Prostate gland (tissue), 2 donors: ENCODE data around the gene RYR2. TPM values are rescaled to one million over a fixed set of nuclear protein-coding genes. Genes with fewer than 3 reads are reported as not detected.

ENCODE experiments used
- DNase-seq: peaks from one replicate; pipeline ENCODE4 v3.0.0-alpha.2; 2019; ENCODE audit warnings: low spot score
- H3K27ac ChIP-seq, 2 donors: fragments of 200-600 bp; sonication (generic); 2 replicates each; pipeline ENCODE4 v1.5.1; 2017 to 2019
- H3K27me3 ChIP-seq: fragments of 200-600 bp; sonication (generic); replicated peaks from 2 replicates; pipeline ENCODE4 v1.5.1; 2019; ENCODE audit not compliant: insufficient read depth
- H3K36me3 ChIP-seq, 2 donors: fragments of 200-600 bp; sonication (generic); 1 replicate in 1 of 2; 2 replicates in 1 of 2; pipeline versions ENCODE4 v1.5.1 to v1.8.1; 2017 to 2019
- H3K4me1 ChIP-seq: fragments of 200-600 bp; sonication (generic); replicated peaks from 2 replicates; pipeline ENCODE4 v1.5.1; 2019
- H3K4me3 ChIP-seq, 2 donors: fragments of 200-600 bp; sonication (generic); 2 replicates each; pipeline ENCODE4 v1.5.1; 2017 to 2019
- H3K9me3 ChIP-seq: fragments of 200-600 bp; sonication (generic); 2 replicates; pipeline ENCODE4 v1.5.1; 2017
- POLR2A ChIP-seq: fragments of 450-650 bp; IDR thresholded peaks from one replicate; pipeline ENCODE4 v1.6.1; 2016; ENCODE audit warnings: antibody characterized with exemption, mild to moderate bottlenecking
- POLR2AphosphoS5 ChIP-seq: sonication (generic); formaldehyde crosslinking; IDR thresholded peaks from one replicate; pipeline ENCODE4 v1.6.1; 2017; ENCODE audit warnings: antibody characterized with exemption
- WGBS: methylation state at CpG from one replicate; pipeline ENCODE4 v1.1.5; 2018; 5-methylcytosine and 5-hydroxymethylcytosine counted together
- intact Hi-C: fragments of 100-400 bp; cut with DNase I; formaldehyde crosslinking; loops from one replicate; pipeline ENCODE4 v1.14.2; 2022
- total RNA-seq, 2 donors: library from RNA; depleted of rRNA; stranded (reverse); fragments of >200 nt; gene quantifications; one replicate each; pipeline ENCODE4 v1.1.0, GENCODE V29; 2016
- TF ChIP-seq, protein P1 (sequence below), 4 experiments: fragments of 200-600 bp in 2 of 4; fragments of 450-650 bp in 2 of 4; sonication (generic) in 2 of 4; IDR thresholded peaks; 1 replicate in 3 of 4; 2 replicates in 1 of 4; pipeline ENCODE4 v1.5.1; 2016 to 2019; ENCODE audit warnings: antibody characterized with exemption in 4 of 4, mild to moderate bottlenecking in 2 of 4, moderate library complexity in 2 of 4

RYR2 gene
- total RNA-seq, 2 donors from 2014 or later: 2.9 to 6.7 TPM

DNA sequence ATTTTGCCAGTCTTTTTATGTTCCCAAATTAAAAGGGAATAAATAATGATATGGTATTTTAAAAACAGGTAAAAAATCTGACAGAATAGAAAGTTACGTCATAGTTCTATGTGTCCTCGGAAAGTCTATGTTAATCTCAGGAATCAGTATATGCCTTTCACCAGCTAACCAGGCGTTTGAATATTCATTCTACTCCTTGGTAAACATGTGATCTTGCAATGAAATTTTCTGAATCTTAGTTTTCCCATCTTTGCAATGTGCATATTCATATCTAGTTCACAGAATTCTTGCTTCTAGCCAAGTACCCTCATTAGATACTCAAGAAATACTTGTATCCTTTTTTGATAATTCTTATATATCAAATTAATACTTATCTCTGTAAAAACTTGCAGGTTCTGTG, 669.3 kb downstream of the RYR2 start:
- Histone ChIP-seq H3K4me1 (no peaks in the 10 kb centered on the region), H3K27ac (no peak overlapping the region), H3K27me3 (no peaks in the 10 kb centered on the region), H3K9me3 (no peaks in the 10 kb centered on the region), H3K4me3 (no peak overlapping the region), H3K36me3 (no peaks in the 10 kb centered on the region)
- intact Hi-C loops: no loop called here
- 88% methylated on average over 3 of the region's 3 CpGs for WGBS
- no peak for TF ChIP-seq POLR2A
- TF ChIP-seq, protein P1, sequence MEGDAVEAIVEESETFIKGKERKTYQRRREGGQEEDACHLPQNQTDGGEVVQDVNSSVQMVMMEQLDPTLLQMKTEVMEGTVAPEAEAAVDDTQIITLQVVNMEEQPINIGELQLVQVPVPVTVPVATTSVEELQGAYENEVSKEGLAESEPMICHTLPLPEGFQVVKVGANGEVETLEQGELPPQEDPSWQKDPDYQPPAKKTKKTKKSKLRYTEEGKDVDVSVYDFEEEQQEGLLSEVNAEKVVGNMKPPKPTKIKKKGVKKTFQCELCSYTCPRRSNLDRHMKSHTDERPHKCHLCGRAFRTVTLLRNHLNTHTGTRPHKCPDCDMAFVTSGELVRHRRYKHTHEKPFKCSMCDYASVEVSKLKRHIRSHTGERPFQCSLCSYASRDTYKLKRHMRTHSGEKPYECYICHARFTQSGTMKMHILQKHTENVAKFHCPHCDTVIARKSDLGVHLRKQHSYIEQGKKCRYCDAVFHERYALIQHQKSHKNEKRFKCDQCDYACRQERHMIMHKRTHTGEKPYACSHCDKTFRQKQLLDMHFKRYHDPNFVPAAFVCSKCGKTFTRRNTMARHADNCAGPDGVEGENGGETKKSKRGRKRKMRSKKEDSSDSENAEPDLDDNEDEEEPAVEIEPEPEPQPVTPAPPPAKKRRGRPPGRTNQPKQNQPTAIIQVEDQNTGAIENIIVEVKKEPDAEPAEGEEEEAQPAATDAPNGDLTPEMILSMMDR (IDR thresholded peaks at IDR 0.05): no peak
- no peak for TF ChIP-seq POLR2AphosphoS5
- no peak for DNase-seq

DNA sequence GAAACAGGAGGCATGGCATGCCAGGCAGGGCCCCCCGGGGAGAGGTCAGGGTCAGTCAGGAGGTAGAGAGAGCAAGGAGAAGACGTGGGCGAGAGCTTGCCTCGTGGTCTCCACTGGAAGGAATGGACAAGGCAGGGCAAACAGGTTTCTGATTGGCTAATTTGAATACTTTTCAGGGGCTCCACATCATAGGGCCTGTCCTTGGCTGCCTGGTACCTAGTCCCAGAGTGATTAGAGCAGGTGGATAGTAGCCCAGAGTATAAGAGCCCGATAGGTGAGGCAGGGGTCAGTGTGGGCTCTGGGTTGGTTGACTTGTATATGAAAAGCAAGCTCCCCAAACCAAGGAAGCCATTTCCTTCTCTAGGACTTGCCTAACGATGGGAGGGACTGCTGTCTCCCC, 670.1 kb downstream of the RYR2 start:
- TF ChIP-seq POLR2AphosphoS5 (no peak), POLR2A (no peak)
- TF ChIP-seq, protein P1 (IDR thresholded peaks at IDR 0.05): no peak
- H3K27ac ChIP-seq: no peak overlapping the region
- no peak overlapping the region for H3K4me3 ChIP-seq
- no peaks in the 10 kb centered on the region for H3K9me3 ChIP-seq
- H3K27me3 ChIP-seq: no peaks in the 10 kb centered on the region
- 59% methylated on average over 6 of the region's 6 CpGs for WGBS
- DNase-seq: no peak
- H3K4me1 ChIP-seq: no peaks in the 10 kb centered on the region
- no peaks in the 10 kb centered on the region for H3K36me3 ChIP-seq
- intact Hi-C loops: no loop called here

DNA sequence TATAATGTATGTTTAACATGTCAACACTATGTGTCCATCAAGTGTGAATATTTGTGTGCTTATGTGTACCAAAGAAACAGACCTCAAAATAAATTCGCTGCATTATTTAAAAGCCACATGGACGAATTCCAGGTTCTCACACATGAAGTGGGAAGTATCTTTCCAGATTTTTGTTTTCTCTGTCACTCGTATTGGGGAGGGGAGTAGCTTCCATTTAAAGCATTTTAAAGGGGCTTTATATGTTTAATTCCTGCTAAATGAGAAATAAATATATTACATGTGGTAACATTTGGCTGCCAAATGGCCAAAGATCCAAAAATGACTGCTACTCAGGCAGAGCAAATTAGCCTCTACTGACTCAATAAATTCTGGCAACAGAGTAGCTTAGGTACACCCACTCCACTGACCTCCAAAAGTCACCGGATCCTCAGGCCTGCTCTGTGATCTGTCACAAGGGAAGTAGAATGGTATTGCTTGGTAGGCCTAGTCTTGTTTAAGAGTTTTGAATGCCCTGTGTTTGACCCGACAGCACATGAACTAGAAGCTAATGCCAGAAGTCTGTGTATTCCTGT, 670.7 kb downstream of the RYR2 start:
- WGBS: 75% methylated on average over 5 of the region's 5 CpGs
- no peaks in the 10 kb centered on the region for H3K36me3 ChIP-seq
- TF ChIP-seq POLR2AphosphoS5 (no peak), POLR2A (no peak)
- TF ChIP-seq, protein P1 (IDR thresholded peaks at IDR 0.05): no peak
- no peak overlapping the region for H3K27ac ChIP-seq
- intact Hi-C loops: no loop called here
- no peaks in the 10 kb centered on the region for H3K27me3 ChIP-seq
- no peak for DNase-seq
- H3K4me3 ChIP-seq: no peak overlapping the region
- no peaks in the 10 kb centered on the region for H3K4me1 ChIP-seq
- no peaks in the 10 kb centered on the region for H3K9me3 ChIP-seq

DNA sequence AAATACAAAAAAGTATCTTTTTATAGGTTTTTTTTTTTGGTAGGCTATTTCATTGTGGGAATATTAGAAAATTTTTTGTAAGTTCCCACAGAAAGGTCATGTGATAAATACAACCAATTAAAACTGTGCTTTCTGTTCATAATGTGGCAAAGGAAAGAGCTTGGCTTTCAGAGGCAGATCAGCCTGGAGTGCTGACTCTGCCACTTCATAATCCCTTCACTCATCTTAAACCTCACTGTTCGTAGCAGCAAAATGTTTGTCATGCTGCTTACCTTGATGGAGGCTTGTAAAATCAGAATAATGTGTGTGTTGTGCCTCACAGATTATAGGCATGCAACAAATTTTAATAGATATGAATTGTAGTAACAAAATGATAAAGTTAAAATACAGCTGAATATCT, 671.9 kb downstream of the RYR2 start:
- intact Hi-C loops: no loop called here
- Histone ChIP-seq H3K36me3 (no peaks in the 10 kb centered on the region), H3K4me1 (no peaks in the 10 kb centered on the region), H3K4me3 (no peak overlapping the region), H3K27me3 (no peaks in the 10 kb centered on the region), H3K9me3 (no peaks in the 10 kb centered on the region), H3K27ac (no peak overlapping the region)
- TF ChIP-seq POLR2A (no peak), POLR2AphosphoS5 (no peak)
- TF ChIP-seq, protein P1 (IDR thresholded peaks at IDR 0.05): no peak
- no peak for DNase-seq
- WGBS: 48% methylated on average over 1 of the region's 1 CpG

DNA sequence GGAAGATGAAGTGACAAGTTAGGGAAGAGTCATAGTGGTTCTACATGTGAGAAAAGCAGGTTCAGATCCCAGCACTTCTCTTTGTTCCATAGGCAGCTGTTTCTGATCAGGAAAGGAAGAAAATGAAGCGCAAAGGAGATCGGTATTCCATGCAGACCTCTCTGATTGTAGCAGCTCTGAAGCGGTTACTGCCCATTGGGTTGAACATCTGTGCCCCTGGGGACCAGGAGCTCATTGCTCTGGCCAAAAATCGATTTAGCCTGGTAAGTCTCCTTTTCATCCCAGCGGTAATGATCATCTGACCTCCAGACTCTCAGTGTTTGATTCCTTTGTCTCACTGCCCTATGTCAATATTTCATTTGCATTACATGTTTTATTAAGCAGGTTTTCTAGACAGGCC, 675.1 kb downstream of the RYR2 start:
- TF ChIP-seq, protein P1 (IDR thresholded peaks at IDR 0.05): no peak
- TF ChIP-seq POLR2A (no peak), POLR2AphosphoS5 (no peak)
- H3K4me3 ChIP-seq: no peak overlapping the region
- H3K27ac ChIP-seq: no peak overlapping the region
- intact Hi-C loops: no loop called here
- WGBS: 87% methylated on average over 5 of the region's 5 CpGs
- no peaks in the 10 kb centered on the region for H3K4me1 ChIP-seq
- no peaks in the 10 kb centered on the region for H3K36me3 ChIP-seq
- H3K9me3 ChIP-seq: no peaks in the 10 kb centered on the region
- H3K27me3 ChIP-seq: no peaks in the 10 kb centered on the region
- no peak for DNase-seq
